GM21723 (cell line): Measurements from ENCODE around the gene NXNL2.

Experiments
- ATAC-seq: cut with Tn5 transposase; IDR thresholded peaks from one replicate; pipeline ENCODE4 v1.9.1; 2021; ENCODE audit warnings: mild to moderate bottlenecking, moderate library complexity; ENCODE audit not compliant: unreplicated experiment

NXNL2 gene

GRCh38 chr9:88531920-88532698 is 2.9 kb upstream of the NXNL2 start:
- ATAC-seq = no peak

GRCh38 chr9:88533951-88534455 is 975 bp upstream of the NXNL2 start:
- ATAC-seq = no peak

GRCh38 chr9:88535226-88536022 is 446 bp downstream of the NXNL2 start:
- no peak for ATAC-seq

- ATAC-seq = no peak
Measured at GRCh38 chr9:88536023-88536324, 996 bp downstream of the NXNL2 start.

GRCh38 chr9:88536951-88537760 is 2.2 kb downstream of the NXNL2 start:
- no peak for ATAC-seq

GRCh38 chr9:88537761-88538091 is 2.7 kb downstream of the NXNL2 start:
- no peak for ATAC-seq

- no peak for ATAC-seq
Measured at GRCh38 chr9:88538311-88539085, 3.5 kb downstream of the NXNL2 start.

GRCh38 chr9:88539246-88539645 is 4.3 kb downstream of the NXNL2 start:
- no peak for ATAC-seq

- no peak for ATAC-seq
Measured at GRCh38 chr9:88540251-88540763, 5.3 kb downstream of the NXNL2 start.

- no peak for ATAC-seq
Measured at GRCh38 chr9:88544245-88544644, 9.3 kb downstream of the NXNL2 start.

GRCh38 chr9:88551546-88552137 is 16.7 kb downstream of the NXNL2 start:
- ATAC-seq = no peak

GRCh38 chr9:88553350-88553749 is 18.4 kb downstream of the NXNL2 start:
- ATAC-seq = no peak

- ATAC-seq = no peak
Measured at GRCh38 chr9:88555268-88555980, 20.4 kb downstream of the NXNL2 start.

- no peak for ATAC-seq
Measured at GRCh38 chr9:88559661-88560060, 24.7 kb downstream of the NXNL2 start.

- peak; percentile 74 for ATAC-seq
Measured at GRCh38 chr9:88567870-88568269, 32.9 kb downstream of the NXNL2 start.

- no peak for ATAC-seq
Measured at GRCh38 chr9:88571419-88571818, 36.4 kb downstream of the NXNL2 start.

GRCh38 chr9:88572684-88573083 is 37.7 kb downstream of the NXNL2 start:
- no peak for ATAC-seq

- no peak for ATAC-seq
Measured at GRCh38 chr9:88574953-88575352, 40.0 kb downstream of the NXNL2 start.
